ENCODE measurements around the gene PGM5.

- TF ChIP-seq GATA2 (IDR thresholded peaks at IDR 0.05; ENCODE audit: low read depth, low read length) = no peak
- no peak for TF ChIP-seq GATA3 (IDR thresholded peaks at IDR 0.05; ENCODE audit: low read depth, low read length)
These were observed 150.1 kb downstream of the PGM5 start for GRCh38 chr9:68506551-68506950.
